Measurements from ENCODE around the gene SKA2.
"Not testable (repeated sequence)": the region's sequence is repeated elsewhere in the genome, so short reads cannot be mapped to it uniquely, and the experiment has no call there.

Gene SKA2

DNA sequence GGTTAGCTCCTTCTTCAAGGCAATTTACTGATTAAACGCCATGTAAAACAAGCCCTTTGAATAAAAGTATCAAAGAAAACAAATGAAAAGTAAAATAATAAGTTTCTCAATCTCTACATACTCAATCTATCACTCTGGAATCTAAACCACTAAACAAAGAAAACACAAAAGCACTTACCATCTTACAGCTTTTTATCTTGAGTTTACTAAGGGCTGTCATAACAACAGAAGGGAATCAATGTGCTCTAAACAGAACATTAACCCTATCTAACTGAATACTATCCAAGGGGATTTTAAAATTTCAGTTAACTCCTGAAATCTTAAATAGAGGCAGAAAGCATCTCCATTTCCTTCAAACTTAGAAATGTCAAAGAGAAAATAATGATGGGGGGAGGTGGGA lies 3.4 kb downstream of the SKA2 start:
- DNase-seq (ENCODE audit: low spot score), result no peak

DNA sequence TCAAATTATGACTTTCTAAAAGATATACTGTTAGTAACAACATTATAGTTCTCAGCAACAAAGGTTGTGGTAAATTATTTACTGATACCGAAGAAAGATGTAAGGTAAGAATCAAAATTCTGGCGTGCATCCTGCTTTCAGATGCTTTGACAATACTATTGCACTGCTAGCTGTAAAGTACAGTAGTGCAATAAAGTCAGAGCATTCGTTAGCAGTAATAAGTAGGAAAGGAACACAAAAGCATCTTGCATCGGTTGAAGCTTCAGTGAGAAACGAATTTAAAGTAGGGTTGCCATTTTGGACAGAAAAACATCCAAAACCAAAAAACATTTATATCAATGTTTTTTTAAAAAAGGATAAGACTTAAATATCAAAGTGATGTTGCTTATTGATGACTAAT lies 4.0 kb downstream of the SKA2 start:
- no peak for DNase-seq (ENCODE audit: low spot score)

GRCh38 chr17:59149841-59150511 lies 5.0 kb downstream of the SKA2 start:
- DNase-seq (ENCODE audit: low spot score), result no peak

DNA sequence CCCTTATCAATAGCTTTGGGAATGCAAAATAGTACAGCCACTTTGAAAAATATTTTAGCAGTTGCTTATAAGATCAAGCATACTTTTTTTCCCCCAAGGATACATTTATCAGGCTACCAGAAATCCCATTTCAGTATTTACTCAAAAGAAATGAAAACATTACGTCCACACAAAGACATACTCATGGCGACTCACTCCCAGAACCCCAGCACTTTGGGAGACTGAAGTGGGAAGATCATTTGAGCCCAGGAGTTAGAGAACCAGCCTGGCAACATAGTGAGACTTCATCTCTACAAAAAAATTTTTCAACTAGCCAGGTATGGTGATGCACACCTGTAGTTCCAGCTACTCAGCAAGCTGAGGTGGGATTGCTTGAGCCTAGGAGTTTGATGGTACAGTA lies 5.9 kb downstream of the SKA2 start:
- no peak for DNase-seq (ENCODE audit: low spot score)

GRCh38 chr17:59145571-59146096 lies 9.4 kb downstream of the SKA2 start:
- no peak for DNase-seq (ENCODE audit: low spot score)

GRCh38 chr17:59141860-59142259 lies 13.1 kb downstream of the SKA2 start:
- DNase-seq (ENCODE audit: low spot score), result no peak

- DNase-seq (ENCODE audit: low spot score), result no peak
These were observed 15.0 kb downstream of the SKA2 start for GRCh38 chr17:59139939-59140338.

- DNase-seq (ENCODE audit: low spot score), result not testable (repeated sequence)
These were observed 16.6 kb downstream of the SKA2 start for GRCh38 chr17:59138339-59138738.

GRCh38 chr17:59131131-59131530 lies 23.9 kb downstream of the SKA2 start:
- DNase-seq (ENCODE audit: low spot score), result no peak

DNA sequence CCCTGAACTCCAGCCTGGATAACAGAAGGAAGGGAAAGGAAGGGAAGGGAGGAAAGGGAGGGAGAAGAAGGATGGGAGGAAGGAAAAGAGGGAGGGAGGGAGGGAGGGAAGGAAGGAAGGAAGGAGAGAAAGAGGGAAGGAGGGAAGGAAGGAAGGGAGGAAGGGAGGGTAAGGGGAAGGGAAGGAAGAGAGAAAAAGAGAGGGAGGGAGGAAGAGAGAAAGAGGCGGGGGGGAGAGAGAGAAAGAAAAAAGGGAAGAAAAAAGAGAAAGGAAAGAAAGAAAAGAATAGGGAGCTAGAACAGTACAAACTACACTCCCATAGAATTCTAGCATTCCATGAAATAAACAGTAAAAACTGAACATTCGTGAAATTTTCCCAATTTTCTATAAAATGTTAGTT lies 25.2 kb downstream of the SKA2 start:
- no peak for DNase-seq (ENCODE audit: low spot score)

- DNase-seq (ENCODE audit: low spot score), result no peak
These were observed 28.1 kb downstream of the SKA2 start for GRCh38 chr17:59126809-59127417.

GRCh38 chr17:59124665-59125064 lies 30.3 kb downstream of the SKA2 start:
- DNase-seq (ENCODE audit: low spot score), result no peak

DNA sequence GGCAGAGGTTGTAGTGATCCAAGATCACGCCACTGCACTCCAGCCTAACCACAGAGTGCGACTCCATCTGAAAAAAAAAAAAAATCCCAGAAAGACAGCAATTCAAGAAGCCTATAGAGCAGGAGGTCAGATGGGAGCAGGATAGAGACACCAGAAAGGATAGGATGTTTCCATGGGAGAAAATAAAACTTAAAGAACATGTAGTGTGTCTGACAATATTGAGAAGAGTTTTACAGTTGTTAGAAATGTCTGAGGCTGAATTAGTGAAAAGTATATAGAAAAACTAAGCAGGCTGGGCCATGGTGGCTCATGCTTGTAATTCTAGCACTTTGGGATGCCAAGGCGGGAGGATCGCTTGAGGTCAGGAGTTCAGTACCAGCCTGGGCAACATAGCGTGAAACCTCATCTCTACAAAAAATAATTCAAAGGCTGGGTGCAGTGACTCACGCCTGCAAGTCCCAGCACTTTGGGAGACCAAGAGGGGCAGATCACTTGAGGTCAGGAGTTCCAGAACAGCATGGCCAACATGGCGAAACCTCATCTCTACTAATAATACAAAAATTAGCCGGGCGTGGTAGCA lies 33.0 kb downstream of the SKA2 start:
- DNase-seq (ENCODE audit: low spot score), result no peak

GRCh38 chr17:59115474-59115873 lies 39.5 kb downstream of the SKA2 start:
- DNase-seq (ENCODE audit: low spot score), result no peak

DNA sequence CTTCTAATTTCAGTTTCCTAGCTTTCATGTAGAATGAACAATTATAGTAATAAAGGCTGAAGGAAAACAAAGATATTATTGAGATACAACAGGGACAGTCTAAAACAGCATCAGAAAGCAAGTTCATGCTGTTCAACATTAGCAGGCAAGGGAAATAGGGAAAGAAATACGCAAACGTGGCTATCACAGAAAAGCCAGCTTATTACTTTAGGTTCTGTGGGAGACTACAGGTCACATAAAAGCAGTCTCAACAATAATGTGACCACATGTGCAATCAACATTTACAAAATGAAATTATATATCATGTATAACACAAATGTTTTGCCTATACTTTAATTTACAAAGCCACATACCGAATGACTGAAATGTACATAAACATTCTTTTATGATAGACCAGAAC lies 43.4 kb downstream of the SKA2 start:
- DNase-seq (ENCODE audit: low spot score), result no peak

DNA sequence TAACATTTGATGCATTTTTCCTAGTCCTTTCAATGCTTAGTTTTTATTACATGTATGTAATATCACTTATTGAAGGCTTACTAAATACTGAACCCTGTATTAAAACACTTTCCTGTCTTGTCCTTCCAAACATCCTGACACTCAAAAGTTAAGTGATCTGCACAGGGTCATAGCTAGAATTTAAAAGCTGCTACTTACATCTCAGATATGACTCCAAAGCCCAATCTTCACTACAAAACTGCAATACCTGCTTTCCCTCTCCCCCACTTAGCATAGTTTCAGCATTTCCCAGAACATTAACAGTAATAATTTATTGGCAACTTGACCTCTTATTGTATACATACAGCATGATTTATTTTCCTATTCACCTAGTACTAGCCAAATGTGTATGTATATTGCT lies 44.0 kb downstream of the SKA2 start:
- DNase-seq (ENCODE audit: low spot score), result no peak

DNA sequence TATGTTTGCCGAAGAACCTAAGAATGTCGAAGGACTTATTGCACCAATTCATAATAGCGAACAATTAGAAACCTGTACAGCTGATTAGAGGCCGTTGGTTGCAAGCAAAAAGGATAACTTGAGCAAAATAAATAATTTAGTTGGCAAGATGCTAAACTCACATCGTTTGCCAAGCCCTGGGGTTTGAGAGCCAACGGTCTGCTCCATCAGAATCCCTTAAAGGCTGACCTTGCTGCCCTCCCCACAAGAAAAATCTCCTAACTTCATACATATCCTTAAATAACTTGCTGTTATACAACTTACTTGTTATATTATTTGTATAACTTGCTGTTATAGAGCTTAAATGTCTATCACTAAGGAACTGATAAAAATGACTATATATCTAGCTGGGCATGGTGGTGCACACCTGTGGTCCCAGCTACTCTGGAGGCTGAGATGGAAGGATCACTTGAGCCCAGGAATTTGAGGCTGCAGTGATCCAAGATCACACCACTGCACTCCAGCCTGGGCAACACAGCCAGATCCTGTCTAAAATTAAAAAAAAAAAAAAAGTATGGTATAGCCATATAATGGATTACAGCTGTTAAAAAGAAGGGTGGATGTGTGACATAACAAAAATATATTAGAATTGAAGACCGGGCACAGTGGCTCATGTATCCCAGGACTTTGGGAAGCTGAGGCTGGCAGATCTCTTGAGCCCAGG lies 46.4 kb downstream of the SKA2 start:
- DNase-seq (ENCODE audit: low spot score), result no peak

DNA sequence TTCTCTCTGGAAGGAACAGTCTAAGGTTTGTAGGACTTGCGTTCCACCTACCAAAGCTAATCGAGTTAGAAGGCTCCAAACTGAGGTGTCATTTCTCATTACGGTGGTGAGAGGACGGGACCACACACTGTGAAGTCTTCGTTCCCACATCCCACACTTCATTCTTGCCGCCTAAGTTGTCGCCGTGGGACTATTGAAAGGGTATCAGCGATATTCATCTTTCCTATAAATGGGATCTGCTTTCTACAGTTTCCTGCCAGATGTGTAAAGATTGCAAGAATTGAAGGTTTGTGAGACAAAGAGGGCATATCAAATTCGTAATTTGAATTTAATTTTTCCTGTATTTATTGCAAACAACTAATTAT lies 47.7 kb downstream of the SKA2 start:
- DNase-seq (ENCODE audit: low spot score), result no peak

DNA sequence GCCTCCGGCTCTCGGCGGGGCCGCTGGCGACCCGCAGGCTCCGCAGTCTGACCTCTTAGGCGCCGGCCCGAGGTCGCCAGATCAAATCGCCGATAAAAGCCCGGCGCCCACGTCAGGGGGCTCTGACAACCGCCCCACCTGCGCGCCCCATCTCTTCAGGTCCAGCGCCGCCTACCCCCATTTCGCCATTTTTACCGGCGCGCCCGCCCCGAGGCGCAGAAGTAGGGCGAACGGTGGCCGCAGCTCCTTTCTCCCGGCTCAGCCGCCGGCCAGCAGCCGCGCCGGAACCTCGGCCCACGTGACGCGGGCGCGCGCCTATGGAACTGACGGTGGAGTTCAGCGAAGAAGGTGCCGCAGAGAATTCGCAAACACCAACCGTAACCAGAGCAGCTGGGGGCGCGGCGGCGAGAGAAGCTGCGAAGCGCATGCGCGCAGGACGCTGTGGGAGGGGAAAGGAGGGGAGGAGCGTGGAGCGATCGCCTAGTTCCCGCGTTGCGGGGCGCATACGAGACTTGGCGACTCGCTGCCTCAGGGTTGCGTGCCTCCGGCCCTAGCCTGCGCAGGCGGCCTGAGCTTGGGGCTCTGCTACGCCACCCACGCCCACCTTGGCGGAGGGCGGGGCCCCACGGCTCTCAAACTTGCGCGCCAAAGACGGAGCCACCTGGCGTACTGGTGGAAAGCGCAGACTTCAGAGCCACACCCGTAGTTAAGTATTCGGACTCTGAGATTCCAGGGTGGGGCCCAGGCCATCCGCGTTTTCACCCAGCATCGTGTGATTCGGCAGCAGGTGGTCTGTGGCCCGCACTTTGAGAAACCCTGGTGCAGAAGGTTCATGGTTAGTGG lies 48.3 kb downstream of the SKA2 start, which contains the start of gene TRIM37:
Gene TRIM37 (minus strand): TSS at position 418 of the 843 bp plus-strand sequence. CDS start 419 bp downstream, outside the sequence.
- DNase-seq (ENCODE audit: low spot score), result peak; percentile 99

DNA sequence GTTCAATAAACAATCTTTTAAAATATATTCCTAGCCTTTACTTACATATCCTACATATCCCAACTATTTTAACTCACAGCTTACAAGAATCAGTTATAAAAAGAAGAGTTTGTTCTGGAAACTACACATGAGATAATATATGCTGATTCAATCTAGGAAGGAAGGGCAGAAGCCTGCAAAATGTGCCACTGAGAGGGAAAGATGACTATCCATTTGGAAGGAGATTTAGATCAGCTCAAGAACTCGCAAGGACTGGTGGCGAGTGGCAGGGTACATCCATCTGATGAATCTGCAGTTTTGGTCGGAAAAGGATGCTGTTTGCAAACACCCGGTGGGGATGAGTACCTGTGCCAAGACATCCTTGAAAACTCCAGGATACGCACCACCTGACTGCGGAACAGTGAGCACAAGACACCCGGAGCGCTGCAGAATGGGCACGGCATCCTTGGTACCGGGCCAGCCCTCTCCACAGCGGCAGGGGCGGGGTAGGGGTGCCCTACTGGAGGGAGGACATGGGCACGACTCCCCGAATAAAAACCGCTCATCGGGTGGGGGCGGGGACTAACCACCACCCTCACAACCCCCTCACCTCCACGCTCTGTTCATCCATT lies 49.0 kb downstream of the SKA2 start:
- DNase-seq (ENCODE audit: low spot score), result peak; percentile 74

DNA sequence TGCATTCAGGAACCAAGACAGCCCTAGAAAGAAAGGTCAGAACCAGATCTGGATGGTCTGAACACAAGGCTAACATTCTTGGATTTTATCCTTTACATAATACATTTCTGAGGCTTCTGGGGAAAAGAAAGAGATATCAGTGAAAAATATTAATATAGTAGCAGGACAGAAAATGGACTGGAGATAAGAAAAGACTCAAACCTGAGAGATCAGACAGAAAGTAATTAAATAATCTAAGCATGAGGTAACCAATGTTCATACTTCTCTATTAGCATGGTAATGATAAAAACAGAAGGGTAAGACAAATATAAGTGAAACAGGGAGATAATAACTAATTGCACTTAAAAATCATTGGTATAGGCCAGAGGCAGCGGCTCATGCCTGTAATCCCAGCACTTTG lies 53.8 kb downstream of the SKA2 start:
- DNase-seq (ENCODE audit: low spot score), result no peak
